Dermis lymphatic vessel endothelial cell (primary cell): ENCODE data around the gene UNC80. TPM values are rescaled to one million over a fixed set of nuclear protein-coding genes. Genes with fewer than 3 reads are reported as not detected.

Source experiments
- total RNA-seq: library from RNA; depleted of rRNA; stranded (reverse); fragments of >200 nt; gene quantifications from 2 replicates; pipeline ENCODE4 v1.2.1, GENCODE V29; 2014

UNC80 gene, protein sequence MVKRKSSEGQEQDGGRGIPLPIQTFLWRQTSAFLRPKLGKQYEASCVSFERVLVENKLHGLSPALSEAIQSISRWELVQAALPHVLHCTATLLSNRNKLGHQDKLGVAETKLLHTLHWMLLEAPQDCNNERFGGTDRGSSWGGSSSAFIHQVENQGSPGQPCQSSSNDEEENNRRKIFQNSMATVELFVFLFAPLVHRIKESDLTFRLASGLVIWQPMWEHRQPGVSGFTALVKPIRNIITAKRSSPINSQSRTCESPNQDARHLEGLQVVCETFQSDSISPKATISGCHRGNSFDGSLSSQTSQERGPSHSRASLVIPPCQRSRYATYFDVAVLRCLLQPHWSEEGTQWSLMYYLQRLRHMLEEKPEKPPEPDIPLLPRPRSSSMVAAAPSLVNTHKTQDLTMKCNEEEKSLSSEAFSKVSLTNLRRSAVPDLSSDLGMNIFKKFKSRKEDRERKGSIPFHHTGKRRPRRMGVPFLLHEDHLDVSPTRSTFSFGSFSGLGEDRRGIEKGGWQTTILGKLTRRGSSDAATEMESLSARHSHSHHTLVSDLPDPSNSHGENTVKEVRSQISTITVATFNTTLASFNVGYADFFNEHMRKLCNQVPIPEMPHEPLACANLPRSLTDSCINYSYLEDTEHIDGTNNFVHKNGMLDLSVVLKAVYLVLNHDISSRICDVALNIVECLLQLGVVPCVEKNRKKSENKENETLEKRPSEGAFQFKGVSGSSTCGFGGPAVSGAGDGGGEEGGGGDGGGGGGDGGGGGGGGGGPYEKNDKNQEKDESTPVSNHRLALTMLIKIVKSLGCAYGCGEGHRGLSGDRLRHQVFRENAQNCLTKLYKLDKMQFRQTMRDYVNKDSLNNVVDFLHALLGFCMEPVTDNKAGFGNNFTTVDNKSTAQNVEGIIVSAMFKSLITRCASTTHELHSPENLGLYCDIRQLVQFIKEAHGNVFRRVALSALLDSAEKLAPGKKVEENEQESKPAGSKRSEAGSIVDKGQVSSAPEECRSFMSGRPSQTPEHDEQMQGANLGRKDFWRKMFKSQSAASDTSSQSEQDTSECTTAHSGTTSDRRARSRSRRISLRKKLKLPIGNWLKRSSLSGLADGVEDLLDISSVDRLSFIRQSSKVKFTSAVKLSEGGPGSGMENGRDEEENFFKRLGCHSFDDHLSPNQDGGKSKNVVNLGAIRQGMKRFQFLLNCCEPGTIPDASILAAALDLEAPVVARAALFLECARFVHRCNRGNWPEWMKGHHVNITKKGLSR (N-terminal part only)
- 0.26 and 1.3 TPM in 2 replicates for total RNA-seq

GRCh38 chr2:209771474-209772289, at the start of gene UNC80:
Gene UNC80, plus strand, starts transcription at chr2:209771832. Its CDS starts 241 bp downstream, at chr2:209772073.

DNA sequence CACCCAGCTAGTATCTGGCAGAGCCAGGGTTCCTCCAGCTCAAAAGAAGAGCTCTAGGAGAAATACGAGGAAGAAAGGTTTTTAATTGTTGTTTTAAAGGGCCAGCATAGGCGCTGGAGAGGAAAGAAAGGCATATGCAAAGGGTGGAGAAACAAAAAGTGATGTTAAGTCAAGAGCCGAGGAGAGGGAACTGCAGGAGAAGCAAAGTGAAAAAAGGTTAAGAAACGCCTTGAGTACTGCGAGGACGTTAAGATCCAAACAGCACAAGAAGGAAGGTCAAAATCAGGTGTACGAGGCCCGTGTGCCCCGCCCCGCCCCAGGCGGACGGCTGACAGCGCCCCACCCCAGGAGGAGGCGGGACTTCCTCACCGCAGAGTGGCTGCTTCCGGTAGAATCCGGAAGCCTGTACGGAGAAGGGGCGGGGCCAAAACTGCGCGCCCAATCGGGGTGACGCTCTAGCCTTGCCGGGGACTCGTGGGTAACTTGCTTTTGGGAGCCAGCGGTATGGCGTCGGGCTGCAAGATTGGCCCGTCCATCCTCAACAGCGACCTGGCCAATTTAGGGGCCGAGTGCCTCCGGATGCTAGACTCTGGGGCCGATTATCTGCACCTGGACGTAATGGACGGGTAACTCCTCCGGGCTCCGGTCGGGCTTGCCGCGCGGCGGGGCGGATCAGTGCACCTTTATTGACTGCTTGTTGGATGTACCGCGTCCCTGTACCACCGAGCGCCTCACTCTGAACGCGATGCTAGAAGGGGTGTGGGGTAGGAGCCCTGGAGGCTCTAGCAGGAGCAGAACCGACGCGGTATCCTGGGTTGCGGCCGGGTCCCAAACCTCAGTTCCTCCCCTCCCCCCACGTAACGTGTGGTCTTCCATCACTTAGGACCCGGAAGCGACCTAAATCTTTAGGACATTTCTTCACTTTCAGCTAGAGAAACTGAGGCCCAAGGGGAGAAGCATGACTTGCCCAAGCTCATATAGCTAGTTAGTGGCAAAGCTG, 230.8 kb downstream of the UNC80 start, which contains the start of gene RPE:
RPE (plus strand) TSS at position 481 of the 1,000 bp plus-strand sequence; CDS start at position 505, 24 bp downstream.

Other genes with a start within 250 kb of the UNC80 start
- 84.1 and 86.6 TPM in 2 replicates for gene RPE, start 230.8 kb downstream of the UNC80 start, total RNA-seq